Measurements from ENCODE around the gene ZSCAN5C.
"Not testable (repeated sequence)": the region's sequence is repeated elsewhere in the genome, so short reads cannot be mapped to it uniquely, and the experiment has no call there.

ZSCAN5C gene

GRCh38 chr19:56217039-56217949 lies 15.2 kb downstream of the ZSCAN5C start:
- H3K4me3 ChIP-seq (ENCODE audit: insufficient read depth, low read depth, low read length, poor library complexity, severe bottlenecking) = no peak overlapping the region
- peaks cover 2% of the 10 kb centered on the region for H3K27me3 ChIP-seq (replicated peaks; ENCODE audit: control insufficient read depth, insufficient read depth, low read length, poor library complexity, severe bottlenecking)
- no peak for DNase-seq
- no peaks in the 10 kb centered on the region for H3K4me1 ChIP-seq (ENCODE audit: control insufficient read depth, insufficient read depth, low read length, poor library complexity, severe bottlenecking)
- H3K9me3 ChIP-seq (ENCODE audit: control insufficient read depth, low read length) = no peaks in the 10 kb centered on the region
- no peaks in the 10 kb centered on the region for H3K36me3 ChIP-seq (ENCODE audit: control insufficient read depth, insufficient read depth, low read length)
- no peak overlapping the region for H3K27ac ChIP-seq (ENCODE audit: insufficient read depth, low read length, poor library complexity, severe bottlenecking)

GRCh38 chr19:56218961-56219360 lies 16.9 kb downstream of the ZSCAN5C start:
- no peak for DNase-seq
- H3K36me3 ChIP-seq (ENCODE audit: control insufficient read depth, insufficient read depth, low read length) = no peaks in the 10 kb centered on the region
- H3K4me1 ChIP-seq (ENCODE audit: control insufficient read depth, insufficient read depth, low read length, poor library complexity, severe bottlenecking) = no peaks in the 10 kb centered on the region
- H3K9me3 ChIP-seq (ENCODE audit: control insufficient read depth, low read length) = no peaks in the 10 kb centered on the region
- peaks cover 2% of the 10 kb centered on the region for H3K27me3 ChIP-seq (replicated peaks; ENCODE audit: control insufficient read depth, insufficient read depth, low read length, poor library complexity, severe bottlenecking)
- no peak overlapping the region for H3K27ac ChIP-seq (ENCODE audit: insufficient read depth, low read length, poor library complexity, severe bottlenecking)
- H3K4me3 ChIP-seq (ENCODE audit: insufficient read depth, low read depth, low read length, poor library complexity, severe bottlenecking) = no peak overlapping the region

GRCh38 chr19:56221442-56221841 lies 19.4 kb downstream of the ZSCAN5C start:
- H3K9me3 ChIP-seq (ENCODE audit: control insufficient read depth, low read length); DNase-seq; H3K4me3 ChIP-seq (ENCODE audit: insufficient read depth, low read depth, low read length, poor library complexity, severe bottlenecking); H3K36me3 ChIP-seq (ENCODE audit: control insufficient read depth, insufficient read depth, low read length); H3K4me1 ChIP-seq (ENCODE audit: control insufficient read depth, insufficient read depth, low read length, poor library complexity, severe bottlenecking); H3K27ac ChIP-seq (ENCODE audit: insufficient read depth, low read length, poor library complexity, severe bottlenecking); H3K27me3 ChIP-seq (replicated peaks; ENCODE audit: control insufficient read depth, insufficient read depth, low read length, poor library complexity, severe bottlenecking): not testable (repeated sequence)

- no peaks in the 10 kb centered on the region for H3K9me3 ChIP-seq (ENCODE audit: control insufficient read depth, low read length)
- no peaks in the 10 kb centered on the region for H3K36me3 ChIP-seq (ENCODE audit: control insufficient read depth, insufficient read depth, low read length)
- no peak overlapping the region for H3K4me3 ChIP-seq (ENCODE audit: insufficient read depth, low read depth, low read length, poor library complexity, severe bottlenecking)
- no peak overlapping the region for H3K27ac ChIP-seq (ENCODE audit: insufficient read depth, low read length, poor library complexity, severe bottlenecking)
- DNase-seq = no peak
- no peaks in the 10 kb centered on the region for H3K4me1 ChIP-seq (ENCODE audit: control insufficient read depth, insufficient read depth, low read length, poor library complexity, severe bottlenecking)
- no peaks in the 10 kb centered on the region for H3K27me3 ChIP-seq (replicated peaks; ENCODE audit: control insufficient read depth, insufficient read depth, low read length, poor library complexity, severe bottlenecking)
Observed at GRCh38 chr19:56221851-56222250, 19.8 kb downstream of the ZSCAN5C start.

- H3K27ac ChIP-seq (ENCODE audit: insufficient read depth, low read length, poor library complexity, severe bottlenecking) = no peak overlapping the region
- no peaks in the 10 kb centered on the region for H3K4me1 ChIP-seq (ENCODE audit: control insufficient read depth, insufficient read depth, low read length, poor library complexity, severe bottlenecking)
- no peak overlapping the region for H3K4me3 ChIP-seq (ENCODE audit: insufficient read depth, low read depth, low read length, poor library complexity, severe bottlenecking)
- no peaks in the 10 kb centered on the region for H3K9me3 ChIP-seq (ENCODE audit: control insufficient read depth, low read length)
- H3K27me3 ChIP-seq (replicated peaks; ENCODE audit: control insufficient read depth, insufficient read depth, low read length, poor library complexity, severe bottlenecking) = no peaks in the 10 kb centered on the region
- no peaks in the 10 kb centered on the region for H3K36me3 ChIP-seq (ENCODE audit: control insufficient read depth, insufficient read depth, low read length)
- no peak for DNase-seq
Observed at GRCh38 chr19:56222901-56223300, 20.8 kb downstream of the ZSCAN5C start.

GRCh38 chr19:56223481-56223880 lies 21.4 kb downstream of the ZSCAN5C start:
- H3K4me1 ChIP-seq (ENCODE audit: control insufficient read depth, insufficient read depth, low read length, poor library complexity, severe bottlenecking) = no peaks in the 10 kb centered on the region
- H3K27me3 ChIP-seq (replicated peaks; ENCODE audit: control insufficient read depth, insufficient read depth, low read length, poor library complexity, severe bottlenecking) = no peaks in the 10 kb centered on the region
- no peaks in the 10 kb centered on the region for H3K9me3 ChIP-seq (ENCODE audit: control insufficient read depth, low read length)
- no peaks in the 10 kb centered on the region for H3K36me3 ChIP-seq (ENCODE audit: control insufficient read depth, insufficient read depth, low read length)
- no peak overlapping the region for H3K27ac ChIP-seq (ENCODE audit: insufficient read depth, low read length, poor library complexity, severe bottlenecking)
- no peak overlapping the region for H3K4me3 ChIP-seq (ENCODE audit: insufficient read depth, low read depth, low read length, poor library complexity, severe bottlenecking)
- no peak for DNase-seq

GRCh38 chr19:56245121-56245740 lies 43.2 kb downstream of the ZSCAN5C start:
- H3K4me1 ChIP-seq (ENCODE audit: control insufficient read depth, insufficient read depth, low read length, poor library complexity, severe bottlenecking) = no peaks in the 10 kb centered on the region
- no peaks in the 10 kb centered on the region for H3K36me3 ChIP-seq (ENCODE audit: control insufficient read depth, insufficient read depth, low read length)
- H3K27ac ChIP-seq (ENCODE audit: insufficient read depth, low read length, poor library complexity, severe bottlenecking) = no peak overlapping the region
- H3K27me3 ChIP-seq (replicated peaks; ENCODE audit: control insufficient read depth, insufficient read depth, low read length, poor library complexity, severe bottlenecking) = no peaks in the 10 kb centered on the region
- H3K9me3 ChIP-seq (ENCODE audit: control insufficient read depth, low read length) = no peaks in the 10 kb centered on the region
- H3K4me3 ChIP-seq (ENCODE audit: insufficient read depth, low read depth, low read length, poor library complexity, severe bottlenecking) = no peak overlapping the region
- no peak for DNase-seq

GRCh38 chr19:56245764-56246163 lies 43.7 kb downstream of the ZSCAN5C start:
- H3K36me3 ChIP-seq (ENCODE audit: control insufficient read depth, insufficient read depth, low read length); H3K4me3 ChIP-seq (ENCODE audit: insufficient read depth, low read depth, low read length, poor library complexity, severe bottlenecking); H3K27me3 ChIP-seq (replicated peaks; ENCODE audit: control insufficient read depth, insufficient read depth, low read length, poor library complexity, severe bottlenecking); H3K27ac ChIP-seq (ENCODE audit: insufficient read depth, low read length, poor library complexity, severe bottlenecking); H3K9me3 ChIP-seq (ENCODE audit: control insufficient read depth, low read length); DNase-seq; H3K4me1 ChIP-seq (ENCODE audit: control insufficient read depth, insufficient read depth, low read length, poor library complexity, severe bottlenecking): not testable (repeated sequence)

GRCh38 chr19:56248736-56249338 lies 46.8 kb downstream of the ZSCAN5C start:
- not testable (repeated sequence) for DNase-seq; H3K9me3 ChIP-seq (ENCODE audit: control insufficient read depth, low read length); H3K27ac ChIP-seq (ENCODE audit: insufficient read depth, low read length, poor library complexity, severe bottlenecking); H3K4me1 ChIP-seq (ENCODE audit: control insufficient read depth, insufficient read depth, low read length, poor library complexity, severe bottlenecking); H3K4me3 ChIP-seq (ENCODE audit: insufficient read depth, low read depth, low read length, poor library complexity, severe bottlenecking); H3K27me3 ChIP-seq (replicated peaks; ENCODE audit: control insufficient read depth, insufficient read depth, low read length, poor library complexity, severe bottlenecking); H3K36me3 ChIP-seq (ENCODE audit: control insufficient read depth, insufficient read depth, low read length)
